ENCODE measurements around the gene ANKS1B. TPM values are rescaled to one million over a fixed set of nuclear protein-coding genes. Genes with fewer than 3 reads are reported as not detected.
"Not testable (repeated sequence)": the region's sequence is repeated elsewhere in the genome, so short reads cannot be mapped to it uniquely, and the experiment has no call there.

The ANKS1B gene
- total RNA-seq, 4 donors from 2014 or later: 16.6 to 62.6 (median 40.2) TPM

GRCh38 chr12:98970210-98970609 lies 1014.5 kb downstream of the ANKS1B start:
- H3K4me1 ChIP-seq: no peaks in the 10 kb centered on the region
- no peak overlapping the region for H3K4me3 ChIP-seq
- TF ChIP-seq, protein P1, sequence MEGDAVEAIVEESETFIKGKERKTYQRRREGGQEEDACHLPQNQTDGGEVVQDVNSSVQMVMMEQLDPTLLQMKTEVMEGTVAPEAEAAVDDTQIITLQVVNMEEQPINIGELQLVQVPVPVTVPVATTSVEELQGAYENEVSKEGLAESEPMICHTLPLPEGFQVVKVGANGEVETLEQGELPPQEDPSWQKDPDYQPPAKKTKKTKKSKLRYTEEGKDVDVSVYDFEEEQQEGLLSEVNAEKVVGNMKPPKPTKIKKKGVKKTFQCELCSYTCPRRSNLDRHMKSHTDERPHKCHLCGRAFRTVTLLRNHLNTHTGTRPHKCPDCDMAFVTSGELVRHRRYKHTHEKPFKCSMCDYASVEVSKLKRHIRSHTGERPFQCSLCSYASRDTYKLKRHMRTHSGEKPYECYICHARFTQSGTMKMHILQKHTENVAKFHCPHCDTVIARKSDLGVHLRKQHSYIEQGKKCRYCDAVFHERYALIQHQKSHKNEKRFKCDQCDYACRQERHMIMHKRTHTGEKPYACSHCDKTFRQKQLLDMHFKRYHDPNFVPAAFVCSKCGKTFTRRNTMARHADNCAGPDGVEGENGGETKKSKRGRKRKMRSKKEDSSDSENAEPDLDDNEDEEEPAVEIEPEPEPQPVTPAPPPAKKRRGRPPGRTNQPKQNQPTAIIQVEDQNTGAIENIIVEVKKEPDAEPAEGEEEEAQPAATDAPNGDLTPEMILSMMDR (IDR thresholded peaks at IDR 0.05): no peak
- TF ChIP-seq POLR2A (IDR thresholded peaks at IDR 0.05): no peak
- no peaks in the 10 kb centered on the region for H3K36me3 ChIP-seq
- H3K27ac ChIP-seq: peak overlapping the region in 1 of 2 donors; percentile 68
- H3K9me3 ChIP-seq: no peaks in the 10 kb centered on the region
- no peaks in the 10 kb centered on the region for H3K27me3 ChIP-seq
- no peak for DNase-seq
- intact Hi-C loops (cut with DNase I; ENCODE audit: low total_unique reads): no loop called here

GRCh38 chr12:98968896-98969295 lies 1015.8 kb downstream of the ANKS1B start:
- no peak overlapping the region for H3K4me3 ChIP-seq
- no peaks in the 10 kb centered on the region for H3K4me1 ChIP-seq
- no peaks in the 10 kb centered on the region for H3K36me3 ChIP-seq
- H3K27ac ChIP-seq: peak overlapping the region; percentile 48 to 68
- DNase-seq: peak; percentile 53 to 63
- TF ChIP-seq, protein P1 (IDR thresholded peaks at IDR 0.05): no peak
- no peak for TF ChIP-seq POLR2A (IDR thresholded peaks at IDR 0.05)
- no peaks in the 10 kb centered on the region for H3K9me3 ChIP-seq
- intact Hi-C loops (cut with DNase I; ENCODE audit: low total_unique reads): no loop called here
- no peaks in the 10 kb centered on the region for H3K27me3 ChIP-seq

- H3K27me3 ChIP-seq; H3K4me1 ChIP-seq; H3K36me3 ChIP-seq; H3K4me3 ChIP-seq; H3K9me3 ChIP-seq; intact Hi-C loops (cut with DNase I; ENCODE audit: low total_unique reads); H3K27ac ChIP-seq; DNase-seq: not testable (repeated sequence)
Observed at GRCh38 chr12:98957135-98957534, 1027.6 kb downstream of the ANKS1B start.

- no peaks in the 10 kb centered on the region for H3K27me3 ChIP-seq
- intact Hi-C loops (cut with DNase I; ENCODE audit: low total_unique reads): no loop called here
- TF ChIP-seq, protein P1 (IDR thresholded peaks at IDR 0.05): no peak
- no peak for TF ChIP-seq POLR2A (IDR thresholded peaks at IDR 0.05)
Observed at GRCh38 chr12:98955284-98955683, 1029.5 kb downstream of the ANKS1B start.

GRCh38 chr12:98954506-98954905 lies 1030.2 kb downstream of the ANKS1B start:
- Histone ChIP-seq H3K27me3 (no peaks in the 10 kb centered on the region), H3K27ac (no peak overlapping the region), H3K9me3 (no peaks in the 10 kb centered on the region), H3K4me3 (no peak overlapping the region), H3K4me1 (no peaks in the 10 kb centered on the region), H3K36me3 (no peaks in the 10 kb centered on the region)
- TF ChIP-seq, protein P1 (IDR thresholded peaks at IDR 0.05): no peak
- no peak for TF ChIP-seq POLR2A (IDR thresholded peaks at IDR 0.05)
- intact Hi-C loops (cut with DNase I; ENCODE audit: low total_unique reads): no loop called here
- DNase-seq: no peak

More at GRCh38 chr12:98955284-98955683, 1029.5 kb downstream of the ANKS1B start:
- Histone ChIP-seq H3K27ac (no peak overlapping the region), H3K9me3 (no peaks in the 10 kb centered on the region), H3K4me3 (no peak overlapping the region), H3K4me1 (no peaks in the 10 kb centered on the region), H3K36me3 (no peaks in the 10 kb centered on the region)
- no peak for DNase-seq

DNA sequence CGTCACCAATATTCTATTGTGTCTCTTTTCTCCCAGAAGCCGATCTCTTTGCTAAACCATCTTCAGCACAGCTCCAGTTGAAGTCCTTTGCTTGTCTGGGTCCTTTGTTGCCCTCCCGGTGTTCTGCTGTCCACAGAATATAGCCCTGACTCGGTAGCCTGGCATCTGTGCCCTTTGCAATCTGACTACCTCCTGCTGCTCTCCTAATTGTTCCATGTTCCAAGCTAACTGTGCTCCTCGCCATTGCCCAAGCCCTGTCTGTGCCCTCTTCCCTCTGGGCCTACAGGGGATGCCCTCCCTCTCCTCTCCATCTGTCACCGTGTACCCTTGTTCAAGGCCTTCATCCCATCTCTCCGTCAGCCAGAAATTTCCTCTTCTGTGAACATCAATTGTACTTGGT lies 1033.3 kb downstream of the ANKS1B start:
- H3K36me3 ChIP-seq: no peaks in the 10 kb centered on the region
- H3K27me3 ChIP-seq: no peaks in the 10 kb centered on the region
- no peak overlapping the region for H3K4me3 ChIP-seq
- peaks cover 0 to 4% of the 10 kb centered on the region in 2 donors for H3K4me1 ChIP-seq
- DNase-seq: no peak
- intact Hi-C loops (cut with DNase I; ENCODE audit: low total_unique reads): no loop called here
- H3K27ac ChIP-seq: no peak overlapping the region
- TF ChIP-seq POLR2A (IDR thresholded peaks at IDR 0.05): no peak
- TF ChIP-seq, protein P1 (IDR thresholded peaks at IDR 0.05): no peak
- no peaks in the 10 kb centered on the region for H3K9me3 ChIP-seq
